Measurements from ENCODE around the gene HABP4. TPM values are rescaled to one million over a fixed set of nuclear protein-coding genes. Genes with fewer than 3 reads are reported as not detected.

The HABP4 gene
- total and polyA plus RNA-seq, 10 donors = 6.3 to 10.6 (median 7.7) TPM

DNA sequence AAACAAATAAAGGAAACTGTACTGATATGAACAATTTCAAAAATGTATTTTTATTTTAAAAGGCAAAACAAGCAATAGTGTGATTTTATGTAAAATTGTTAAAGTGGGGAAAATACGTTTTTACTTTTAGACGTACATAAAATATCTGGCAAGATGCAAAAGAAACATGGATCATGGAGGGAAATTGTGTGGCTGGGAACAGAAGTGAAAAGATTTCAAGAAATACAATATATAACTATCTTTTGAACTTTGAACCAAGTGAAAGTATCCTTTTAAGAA, 30.3 kb upstream of the HABP4 start:
- H3K27me3 ChIP-seq (replicated peaks in 1 of 7) = no peaks in the 10 kb centered on the region
- no peaks in the 10 kb centered on the region for H3K9me3 ChIP-seq
- peak overlapping the region in 6 of 8 donors; percentile 71 to 95 (median 89) for H3K4me3 ChIP-seq
- 41 to 53% (median 47%) methylated on average over 2 of the region's 2 CpGs for WGBS, 5 donors
- TF ChIP-seq POLR2A (IDR thresholded peaks at IDR 0.05) (no peak), POLR2AphosphoS5 (IDR thresholded peaks at IDR 0.05) (no peak)
- TF ChIP-seq, protein P1, sequence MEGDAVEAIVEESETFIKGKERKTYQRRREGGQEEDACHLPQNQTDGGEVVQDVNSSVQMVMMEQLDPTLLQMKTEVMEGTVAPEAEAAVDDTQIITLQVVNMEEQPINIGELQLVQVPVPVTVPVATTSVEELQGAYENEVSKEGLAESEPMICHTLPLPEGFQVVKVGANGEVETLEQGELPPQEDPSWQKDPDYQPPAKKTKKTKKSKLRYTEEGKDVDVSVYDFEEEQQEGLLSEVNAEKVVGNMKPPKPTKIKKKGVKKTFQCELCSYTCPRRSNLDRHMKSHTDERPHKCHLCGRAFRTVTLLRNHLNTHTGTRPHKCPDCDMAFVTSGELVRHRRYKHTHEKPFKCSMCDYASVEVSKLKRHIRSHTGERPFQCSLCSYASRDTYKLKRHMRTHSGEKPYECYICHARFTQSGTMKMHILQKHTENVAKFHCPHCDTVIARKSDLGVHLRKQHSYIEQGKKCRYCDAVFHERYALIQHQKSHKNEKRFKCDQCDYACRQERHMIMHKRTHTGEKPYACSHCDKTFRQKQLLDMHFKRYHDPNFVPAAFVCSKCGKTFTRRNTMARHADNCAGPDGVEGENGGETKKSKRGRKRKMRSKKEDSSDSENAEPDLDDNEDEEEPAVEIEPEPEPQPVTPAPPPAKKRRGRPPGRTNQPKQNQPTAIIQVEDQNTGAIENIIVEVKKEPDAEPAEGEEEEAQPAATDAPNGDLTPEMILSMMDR (IDR thresholded peaks at IDR 0.05 in 8 of 11, conservative IDR thresholded peaks at IDR 0.05 in 3 of 11) = no peak
- DNase-seq = no peak
- H3K36me3 ChIP-seq = no peaks in the 10 kb centered on the region
- intact Hi-C loops (cut with DNase I; ENCODE audit: low total_unique reads) = loop anchor here (2.0 kb wide), 1 partner anchor 29 kb away; no protein-coding TSS in a partner anchor
- peaks cover 0 to 48% (median 36%) of the 10 kb centered on the region in 6 donors for H3K4me1 ChIP-seq
- peak overlapping the region; percentile 93 to 99 (median 98) for H3K27ac ChIP-seq

DNA sequence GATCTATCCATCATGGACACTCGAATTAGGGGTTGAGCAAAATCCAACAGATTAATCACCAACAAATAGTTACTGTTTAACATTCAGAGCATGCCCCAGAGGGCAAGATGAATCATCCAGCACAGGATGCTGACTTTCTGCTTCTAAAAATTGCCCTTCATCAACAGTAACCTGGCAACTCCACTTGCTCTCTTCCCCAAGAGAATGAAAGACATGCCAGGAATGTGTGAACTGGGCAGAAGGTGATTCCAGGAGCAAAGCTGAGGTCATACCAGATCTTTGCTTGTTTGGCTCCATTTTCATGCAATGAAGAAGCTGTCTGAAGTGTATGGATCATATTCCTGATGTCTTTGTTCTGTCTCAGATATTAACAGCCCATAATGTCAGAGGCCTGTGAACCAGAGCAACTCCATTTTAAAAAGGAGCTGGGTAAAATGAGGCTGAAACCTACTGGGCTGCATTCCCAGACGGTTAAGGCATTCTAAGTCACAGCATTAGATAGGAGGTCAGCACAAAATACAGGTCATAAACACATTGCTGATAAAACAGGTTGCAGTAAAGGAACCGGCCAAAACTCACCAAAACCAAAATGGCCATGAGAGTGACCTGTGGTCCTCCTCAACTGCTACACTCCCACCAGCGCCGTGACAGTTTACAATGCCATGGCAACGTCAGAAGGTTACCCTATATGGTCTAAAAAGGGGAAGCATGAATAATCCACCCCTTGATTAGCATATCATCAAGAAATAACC, 29.3 kb upstream of the HABP4 start:
- TF ChIP-seq POLR2AphosphoS5 (IDR thresholded peaks at IDR 0.05) = no peak
- TF ChIP-seq, protein P1 (IDR thresholded peaks at IDR 0.05 in 8 of 11, conservative IDR thresholded peaks at IDR 0.05 in 3 of 11) = no peak
- no peak for TF ChIP-seq POLR2A (IDR thresholded peaks at IDR 0.05)
- no peak for DNase-seq
- no peaks in the 10 kb centered on the region for H3K27me3 ChIP-seq (replicated peaks in 1 of 7)
- H3K27ac ChIP-seq = peak overlapping the region in 5 of 8 donors; percentile 93 to 99 (median 97)
- peaks cover 0 to 50% (median 36%) of the 10 kb centered on the region in 6 donors for H3K4me1 ChIP-seq
- intact Hi-C loops (cut with DNase I; ENCODE audit: low total_unique reads) = no loop called here
- H3K9me3 ChIP-seq = no peaks in the 10 kb centered on the region
- H3K4me3 ChIP-seq = no peak overlapping the region
- no peaks in the 10 kb centered on the region for H3K36me3 ChIP-seq
- WGBS, 5 donors = 44 to 57% (median 46%) methylated on average over 6 of the region's 6 CpGs

GRCh38 chr9:96423322-96423984, 26.5 kb upstream of the HABP4 start:
- 88 to 93% (median 91%) methylated on average over 8 of the region's 8 CpGs for WGBS, 5 donors
- Histone ChIP-seq H3K9me3 (no peaks in the 10 kb centered on the region), H3K36me3 (no peaks in the 10 kb centered on the region), H3K27me3 (replicated peaks in 1 of 7) (no peaks in the 10 kb centered on the region), H3K27ac (no peak overlapping the region), H3K4me3 (no peak overlapping the region), H3K4me1 (peaks cover 0 to 38% (median 22%) of the 10 kb centered on the region in 6 donors)
- intact Hi-C loops (cut with DNase I; ENCODE audit: low total_unique reads) = no loop called here
- no peak for DNase-seq
- TF ChIP-seq, protein P1 (IDR thresholded peaks at IDR 0.05 in 8 of 11, conservative IDR thresholded peaks at IDR 0.05 in 3 of 11) = no peak
- TF ChIP-seq POLR2A (IDR thresholded peaks at IDR 0.05) (no peak), POLR2AphosphoS5 (IDR thresholded peaks at IDR 0.05) (no peak)

GRCh38 chr9:96423985-96424336, 26.0 kb upstream of the HABP4 start:
- no peaks in the 10 kb centered on the region for H3K9me3 ChIP-seq
- intact Hi-C loops (cut with DNase I; ENCODE audit: low total_unique reads) = no loop called here
- no peak overlapping the region for H3K4me3 ChIP-seq
- peaks cover 0 to 37% (median 22%) of the 10 kb centered on the region in 6 donors for H3K4me1 ChIP-seq
- H3K27me3 ChIP-seq (replicated peaks in 1 of 7) = no peaks in the 10 kb centered on the region
- no peaks in the 10 kb centered on the region for H3K36me3 ChIP-seq
- 89 to 96% (median 92%) methylated on average over 6 of the region's 6 CpGs for WGBS, 5 donors
- no peak for DNase-seq
- H3K27ac ChIP-seq = no peak overlapping the region
- no peak for TF ChIP-seq POLR2A (IDR thresholded peaks at IDR 0.05)
- TF ChIP-seq POLR2AphosphoS5 (IDR thresholded peaks at IDR 0.05) = no peak
- TF ChIP-seq, protein P1 (IDR thresholded peaks at IDR 0.05 in 8 of 11, conservative IDR thresholded peaks at IDR 0.05 in 3 of 11) = no peak

Measured in spleen (tissue), 11 donors.